ENCODE results near the gene KCNK17. TPM values are rescaled to one million over a fixed set of nuclear protein-coding genes. Genes with fewer than 3 reads are reported as not detected.
A peak's percentile ranks its signal among the peaks of the same experiment; 100 is the strongest.

KCNK17 gene
- total RNA-seq, 1 donor from 2014 or later = not detected

GRCh38 chr6:39281312-39281980 is 32.8 kb downstream of the KCNK17 start:
- no peak for TF ChIP-seq CTCF (IDR thresholded peaks at IDR 0.05; ENCODE audit: insufficient read depth, low read length, severe bottlenecking)
- Histone ChIP-seq H3K4me3 (ENCODE audit: low read depth, low read length) (no peak overlapping the region), H3K27me3 (ENCODE audit: control insufficient read depth, insufficient read depth, low read length) (no peaks in the 10 kb centered on the region), H3K36me3 (ENCODE audit: control insufficient read depth, insufficient read depth, low read length) (no peaks in the 10 kb centered on the region)
- FAIRE-seq (no peak), DNase-seq (ENCODE audit: low read depth) (no peak)

GRCh38 chr6:39280247-39280731 is 33.9 kb downstream of the KCNK17 start:
- Histone ChIP-seq H3K4me3 (ENCODE audit: low read depth, low read length) (no peak overlapping the region), H3K36me3 (ENCODE audit: control insufficient read depth, insufficient read depth, low read length) (no peaks in the 10 kb centered on the region)

GRCh38 chr6:39279539-39279938 is 34.7 kb downstream of the KCNK17 start:
- TF ChIP-seq CTCF (IDR thresholded peaks at IDR 0.05; ENCODE audit: insufficient read depth, low read length, severe bottlenecking) = no peak
- H3K4me3 ChIP-seq (ENCODE audit: low read depth, low read length) = no peak overlapping the region
- no peak for DNase-seq (ENCODE audit: low read depth)
- no peak for FAIRE-seq
- no peaks in the 10 kb centered on the region for H3K27me3 ChIP-seq (ENCODE audit: control insufficient read depth, insufficient read depth, low read length)
- no peaks in the 10 kb centered on the region for H3K36me3 ChIP-seq (ENCODE audit: control insufficient read depth, insufficient read depth, low read length)

More at GRCh38 chr6:39280247-39280731, 33.9 kb downstream of the KCNK17 start:
- DNase-seq (ENCODE audit: low read depth) (peak; percentile 88), FAIRE-seq (peak; percentile 7)
- TF ChIP-seq CTCF (IDR thresholded peaks at IDR 0.05; ENCODE audit: insufficient read depth, low read length, severe bottlenecking) = no peak
- H3K27me3 ChIP-seq (ENCODE audit: control insufficient read depth, insufficient read depth, low read length) = no peaks in the 10 kb centered on the region

GRCh38 chr6:39276379-39276995 is 37.7 kb downstream of the KCNK17 start:
- TF ChIP-seq CTCF (IDR thresholded peaks at IDR 0.05; ENCODE audit: insufficient read depth, low read length, severe bottlenecking) = no peak
- H3K4me3 ChIP-seq (ENCODE audit: low read depth, low read length) = no peak overlapping the region
- H3K27me3 ChIP-seq (ENCODE audit: control insufficient read depth, insufficient read depth, low read length) = no peaks in the 10 kb centered on the region
- H3K36me3 ChIP-seq (ENCODE audit: control insufficient read depth, insufficient read depth, low read length) = no peaks in the 10 kb centered on the region
- DNase-seq (ENCODE audit: low read depth) = no peak
- FAIRE-seq = no peak

- DNase-seq (ENCODE audit: low read depth) = no peak
- no peak for TF ChIP-seq CTCF (IDR thresholded peaks at IDR 0.05; ENCODE audit: insufficient read depth, low read length, severe bottlenecking)
- FAIRE-seq = no peak
- H3K36me3 ChIP-seq (ENCODE audit: control insufficient read depth, insufficient read depth, low read length) = no peaks in the 10 kb centered on the region
- H3K4me3 ChIP-seq (ENCODE audit: low read depth, low read length) = no peak overlapping the region
- no peaks in the 10 kb centered on the region for H3K27me3 ChIP-seq (ENCODE audit: control insufficient read depth, insufficient read depth, low read length)
Measured at GRCh38 chr6:39274903-39275302, 39.3 kb downstream of the KCNK17 start.

Data from bronchial epithelial cell (primary cell).